Measurements from ENCODE around the gene PLXNB1. TPM values are rescaled to one million over a fixed set of nuclear protein-coding genes. Genes with fewer than 3 reads are reported as not detected.
"Not testable (repeated sequence)": the region's sequence is repeated elsewhere in the genome, so short reads cannot be mapped to it uniquely, and the experiment has no call there.

PLXNB1 gene
- total RNA-seq, 1 donor from 2014 or later, result 115 TPM

GRCh38 chr3:48466386-48467109, 36.7 kb upstream of the PLXNB1 start:
- no peak for DNase-seq (ENCODE audit: low read depth)
- Histone ChIP-seq H3K36me3 (ENCODE audit: control insufficient read depth, insufficient read depth, low read length) (no peaks in the 10 kb centered on the region), H3K4me3 (ENCODE audit: low read depth, low read length) (peak overlapping the region; percentile 27), H3K27me3 (ENCODE audit: control insufficient read depth, insufficient read depth, low read length) (no peaks in the 10 kb centered on the region)
- no peak for TF ChIP-seq CTCF (IDR thresholded peaks at IDR 0.05; ENCODE audit: insufficient read depth, low read length, poor library complexity, severe bottlenecking)

DNA sequence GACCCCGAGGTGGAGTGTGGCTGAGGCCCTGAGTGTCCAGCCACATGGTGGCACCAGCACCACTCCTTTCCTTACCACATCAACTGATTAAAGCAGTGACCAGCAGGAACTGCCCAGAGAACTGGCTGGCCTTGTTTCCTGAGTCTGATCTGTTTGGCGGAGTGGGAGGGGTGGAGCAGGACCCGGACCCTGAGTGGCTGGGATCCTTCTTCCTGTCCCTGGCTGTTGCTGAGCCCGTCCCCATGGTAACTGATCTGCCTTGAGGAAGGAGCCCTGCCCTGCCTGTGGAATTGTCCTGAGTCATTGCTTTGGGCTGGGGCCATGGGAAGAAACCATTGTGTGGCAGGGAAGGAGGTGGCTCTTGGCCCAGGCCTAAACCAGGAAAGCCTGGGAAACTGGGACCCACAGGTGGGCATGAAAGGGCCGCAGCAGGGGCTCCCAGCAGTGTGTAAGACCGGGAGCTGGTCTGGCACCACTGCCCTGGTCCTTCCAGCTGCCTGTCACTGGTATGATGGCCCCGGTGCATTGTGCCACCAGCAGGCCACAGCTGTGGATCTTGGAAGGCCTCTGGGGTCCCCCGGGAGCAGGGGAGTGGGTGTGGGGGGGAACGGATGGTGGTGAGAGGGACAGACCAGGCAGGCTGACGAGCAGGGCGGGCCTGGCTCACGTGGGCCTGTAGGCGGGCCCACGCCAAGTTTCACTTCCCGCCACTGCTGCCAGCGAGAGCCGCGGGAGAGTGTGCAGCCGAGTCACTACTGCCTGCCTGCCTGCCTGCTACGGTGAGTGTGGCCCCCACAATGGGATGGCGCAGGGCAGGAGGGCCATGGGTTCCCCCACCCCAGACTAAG, 35.9 kb upstream of the PLXNB1 start:
- peak; percentile 100 for DNase-seq (ENCODE audit: low read depth)
- H3K4me3 ChIP-seq (ENCODE audit: low read depth, low read length), result peak overlapping the region; percentile 27
- peak; percentile 81 for TF ChIP-seq CTCF (IDR thresholded peaks at IDR 0.05; ENCODE audit: insufficient read depth, low read length, poor library complexity, severe bottlenecking)
- H3K27me3 ChIP-seq (ENCODE audit: control insufficient read depth, insufficient read depth, low read length), result no peaks in the 10 kb centered on the region
- no peaks in the 10 kb centered on the region for H3K36me3 ChIP-seq (ENCODE audit: control insufficient read depth, insufficient read depth, low read length)

DNA sequence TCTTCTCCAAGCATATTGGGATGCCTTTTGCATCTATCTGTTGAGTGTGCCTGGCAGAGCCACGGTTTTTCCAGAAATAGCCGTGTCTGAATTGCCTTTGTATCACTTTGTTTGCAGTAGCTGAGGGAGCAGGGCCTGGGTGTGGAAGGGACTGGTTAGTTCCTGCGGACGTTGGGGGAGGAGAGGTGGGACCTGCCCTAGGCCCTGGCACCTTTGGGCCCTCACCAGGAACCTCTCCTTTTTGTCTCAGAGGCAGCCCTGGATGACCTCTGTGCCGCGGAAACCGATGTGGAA, 35.3 kb upstream of the PLXNB1 start:
- DNase-seq (ENCODE audit: low read depth), result no peak
- Histone ChIP-seq H3K27me3 (ENCODE audit: control insufficient read depth, insufficient read depth, low read length) (no peaks in the 10 kb centered on the region), H3K4me3 (ENCODE audit: low read depth, low read length) (no peak overlapping the region), H3K36me3 (ENCODE audit: control insufficient read depth, insufficient read depth, low read length) (no peaks in the 10 kb centered on the region)
- no peak for TF ChIP-seq CTCF (IDR thresholded peaks at IDR 0.05; ENCODE audit: insufficient read depth, low read length, poor library complexity, severe bottlenecking)

DNA sequence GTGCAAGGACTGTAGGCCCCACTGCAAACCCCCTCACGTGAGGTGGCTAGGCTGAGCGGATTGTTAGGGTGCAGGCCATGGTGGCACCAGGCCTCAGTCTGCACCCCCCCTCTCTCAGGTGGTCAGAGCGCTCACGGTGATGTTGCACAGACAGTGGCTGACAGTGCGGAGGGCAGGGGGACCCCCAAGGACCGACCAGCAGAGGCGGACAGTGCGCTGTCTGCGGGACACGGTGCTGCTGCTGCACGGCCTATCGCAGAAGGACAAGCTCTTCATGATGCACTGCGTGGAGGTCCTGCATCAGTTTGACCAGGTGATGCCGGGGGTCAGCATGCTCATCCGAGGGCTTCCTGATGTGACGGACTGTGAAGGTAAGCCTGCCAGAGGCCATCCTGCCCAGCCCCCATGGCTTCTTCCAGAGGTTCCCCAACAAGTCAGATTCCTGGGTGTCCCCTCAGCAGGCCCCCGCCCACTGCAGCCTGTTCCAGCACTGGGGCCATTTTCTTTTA, 34.9 kb upstream of the PLXNB1 start:
- no peak for DNase-seq (ENCODE audit: low read depth)
- H3K27me3 ChIP-seq (ENCODE audit: control insufficient read depth, insufficient read depth, low read length), result no peaks in the 10 kb centered on the region
- no peak overlapping the region for H3K4me3 ChIP-seq (ENCODE audit: low read depth, low read length)
- TF ChIP-seq CTCF (IDR thresholded peaks at IDR 0.05; ENCODE audit: insufficient read depth, low read length, poor library complexity, severe bottlenecking), result no peak
- no peaks in the 10 kb centered on the region for H3K36me3 ChIP-seq (ENCODE audit: control insufficient read depth, insufficient read depth, low read length)

- DNase-seq (ENCODE audit: low read depth), result no peak
- Histone ChIP-seq H3K36me3 (ENCODE audit: control insufficient read depth, insufficient read depth, low read length) (no peaks in the 10 kb centered on the region), H3K27me3 (ENCODE audit: control insufficient read depth, insufficient read depth, low read length) (no peaks in the 10 kb centered on the region), H3K4me3 (ENCODE audit: low read depth, low read length) (no peak overlapping the region)
- TF ChIP-seq CTCF (IDR thresholded peaks at IDR 0.05; ENCODE audit: insufficient read depth, low read length, poor library complexity, severe bottlenecking), result no peak
These were observed 33.8 kb upstream of the PLXNB1 start for GRCh38 chr3:48463703-48464102.

DNA sequence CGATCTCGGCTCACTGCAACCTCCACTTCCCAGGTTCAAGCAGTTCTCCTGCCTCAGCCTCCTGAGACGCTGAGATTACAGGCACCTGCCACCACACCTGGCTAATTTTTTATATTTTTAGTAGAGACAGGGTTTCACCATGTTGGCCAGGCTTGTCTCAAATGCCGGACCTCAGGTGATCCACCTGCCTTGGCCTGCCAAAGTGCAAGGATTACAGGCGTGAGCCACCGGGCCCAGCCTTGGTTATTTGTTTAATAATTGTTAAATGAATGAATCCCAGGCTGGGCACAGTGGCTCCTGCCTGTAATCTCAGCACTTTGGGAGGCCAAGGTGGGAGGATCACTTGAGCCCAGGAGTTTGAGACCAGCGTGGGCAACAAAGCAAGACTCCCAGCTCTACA, 31.9 kb upstream of the PLXNB1 start:
- DNase-seq (ENCODE audit: low read depth); H3K4me3 ChIP-seq (ENCODE audit: low read depth, low read length); H3K27me3 ChIP-seq (ENCODE audit: control insufficient read depth, insufficient read depth, low read length); H3K36me3 ChIP-seq (ENCODE audit: control insufficient read depth, insufficient read depth, low read length): not testable (repeated sequence)

Data from kidney epithelial cell (primary cell).